ENCODE measurements around the gene PCSK5.

DNA sequence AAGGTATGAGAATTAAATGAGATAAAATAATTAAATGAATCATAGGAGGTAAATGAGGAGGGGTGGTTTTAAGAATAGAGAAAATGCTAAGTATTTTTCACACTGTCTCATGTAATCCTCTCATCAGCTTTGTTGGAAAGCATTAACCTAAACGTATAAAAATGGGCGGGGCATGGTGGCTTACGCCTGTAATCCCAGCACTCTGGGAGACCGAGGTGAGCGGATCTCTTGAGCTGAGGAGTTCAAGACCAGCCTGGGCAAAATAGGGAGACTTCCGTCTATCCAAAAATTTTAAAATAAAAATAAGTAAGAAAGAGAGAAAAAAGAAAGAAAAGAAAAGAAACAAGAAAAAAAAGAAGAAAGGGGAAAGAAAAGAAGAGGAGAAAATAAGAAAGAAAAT is 505.7 kb downstream of the PCSK5 start:
- TF ChIP-seq POLR2A (IDR thresholded peaks at IDR 0.05; ENCODE audit: low read length), result no peak
- no peak for TF ChIP-seq GATA1 (IDR thresholded peaks at IDR 0.05; ENCODE audit: low read depth, low read length)
